ENCODE measurements around the gene STAC3.

The STAC3 gene

DNA sequence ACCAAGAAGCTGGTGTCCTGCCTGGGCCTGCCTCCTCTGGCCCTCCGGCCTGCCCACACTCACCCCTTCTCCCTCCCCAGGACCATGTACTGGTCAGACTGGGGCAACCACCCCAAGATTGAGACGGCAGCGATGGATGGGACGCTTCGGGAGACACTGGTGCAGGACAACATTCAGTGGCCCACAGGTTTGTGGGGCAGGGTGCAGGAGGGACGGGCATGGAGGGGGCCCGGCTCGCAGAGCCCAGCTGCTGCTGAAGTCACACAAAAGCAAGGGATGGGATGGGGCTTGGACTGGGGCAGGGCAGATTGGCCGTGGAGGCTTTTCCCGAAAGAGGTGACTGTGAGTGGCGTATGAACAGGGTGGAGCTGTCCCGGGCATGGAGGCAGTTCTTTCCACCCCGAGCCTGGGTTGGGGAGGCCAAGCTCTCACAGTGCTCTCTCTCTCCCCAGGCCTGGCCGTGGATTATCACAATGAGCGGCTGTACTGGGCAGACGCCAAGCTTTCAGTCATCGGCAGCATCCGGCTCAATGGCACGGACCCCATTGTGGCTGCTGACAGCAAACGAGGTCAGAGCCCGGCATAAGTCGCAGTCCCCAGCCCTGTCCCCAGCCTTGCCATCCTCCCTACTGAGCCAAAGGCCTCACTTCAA, 42.2 kb downstream of the STAC3 start:
- H3K9me3 ChIP-seq (ENCODE audit: control insufficient read depth, insufficient read depth, low read length), result no peaks in the 10 kb centered on the region
- H3K9ac ChIP-seq (ENCODE audit: low read depth, low read length), result no peak overlapping the region
- peaks cover 5% of the 10 kb centered on the region for H3K4me1 ChIP-seq (ENCODE audit: insufficient read depth, low read length)
- H3K36me3 ChIP-seq (ENCODE audit: insufficient read depth, low read length), result peaks cover 6% of the 10 kb centered on the region

DNA sequence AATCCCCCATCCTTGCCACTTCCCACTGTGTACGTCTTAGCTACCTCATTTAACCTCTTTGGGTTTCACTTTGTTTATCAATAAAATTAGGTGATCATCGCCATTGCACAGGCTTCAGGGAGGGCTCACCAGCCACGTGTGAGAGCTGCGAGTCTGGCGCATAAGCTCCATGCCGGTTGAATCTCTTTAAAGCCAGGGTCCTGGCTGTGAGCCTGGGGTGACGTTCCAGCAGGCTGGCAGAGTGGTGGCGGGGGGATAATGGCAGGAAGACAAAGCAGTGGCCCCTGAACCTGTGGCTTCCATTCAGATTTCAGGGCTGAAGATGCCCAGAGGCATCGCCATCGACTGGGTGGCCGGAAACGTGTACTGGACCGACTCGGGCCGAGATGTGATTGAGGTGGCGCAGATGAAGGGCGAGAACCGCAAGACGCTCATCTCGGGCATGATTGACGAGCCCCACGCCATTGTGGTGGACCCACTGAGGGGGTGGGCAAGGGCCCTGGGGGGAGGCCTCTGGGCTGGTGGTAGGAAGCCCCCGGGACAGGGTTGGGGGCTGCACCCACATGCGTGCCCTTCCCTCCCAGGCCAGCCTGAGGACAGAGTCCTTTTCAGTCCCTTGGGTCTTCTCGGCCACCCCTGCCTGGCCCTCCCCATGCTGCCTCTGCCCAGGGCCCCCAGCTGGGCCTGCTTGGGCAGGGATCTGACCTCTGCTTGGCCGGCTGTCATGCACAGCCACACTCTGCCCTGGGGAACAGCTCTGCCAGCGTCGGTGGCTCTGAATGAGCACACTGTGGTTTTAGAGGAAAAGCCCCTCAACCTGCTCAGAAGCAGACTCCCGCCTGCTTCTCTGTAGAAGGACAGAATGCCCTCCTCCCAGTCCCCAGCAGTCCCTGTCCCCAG, 43.0 kb downstream of the STAC3 start:
- Histone ChIP-seq H3K9ac (ENCODE audit: low read depth, low read length) (no peak overlapping the region), H3K36me3 (ENCODE audit: insufficient read depth, low read length) (peaks cover 6% of the 10 kb centered on the region), H3K4me1 (ENCODE audit: insufficient read depth, low read length) (no peaks in the 10 kb centered on the region), H3K9me3 (ENCODE audit: control insufficient read depth, insufficient read depth, low read length) (no peaks in the 10 kb centered on the region)

DNA sequence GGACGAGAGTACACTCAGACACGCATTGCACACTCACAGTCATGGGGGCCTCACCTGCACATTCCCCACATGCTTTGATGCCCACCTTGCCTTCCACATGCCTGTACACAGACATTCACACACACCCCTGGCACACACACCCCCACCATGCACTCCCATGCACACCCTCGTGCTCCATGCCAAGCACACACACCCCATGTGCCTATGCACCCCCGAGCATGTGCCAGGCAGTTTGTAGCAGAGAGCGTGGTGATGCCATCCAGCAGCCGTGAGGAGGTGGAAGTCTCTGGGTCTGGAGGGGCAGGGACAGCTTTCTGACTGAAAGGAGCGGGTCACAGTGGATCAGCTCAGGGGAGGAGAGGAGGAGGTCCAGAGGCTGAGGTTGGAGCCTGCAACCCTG, 45.1 kb downstream of the STAC3 start:
- Histone ChIP-seq H3K4me1 (ENCODE audit: insufficient read depth, low read length) (no peaks in the 10 kb centered on the region), H3K36me3 (ENCODE audit: insufficient read depth, low read length) (peaks cover 10% of the 10 kb centered on the region), H3K9ac (ENCODE audit: low read depth, low read length) (no peak overlapping the region), H3K9me3 (ENCODE audit: control insufficient read depth, insufficient read depth, low read length) (no peaks in the 10 kb centered on the region)

DNA sequence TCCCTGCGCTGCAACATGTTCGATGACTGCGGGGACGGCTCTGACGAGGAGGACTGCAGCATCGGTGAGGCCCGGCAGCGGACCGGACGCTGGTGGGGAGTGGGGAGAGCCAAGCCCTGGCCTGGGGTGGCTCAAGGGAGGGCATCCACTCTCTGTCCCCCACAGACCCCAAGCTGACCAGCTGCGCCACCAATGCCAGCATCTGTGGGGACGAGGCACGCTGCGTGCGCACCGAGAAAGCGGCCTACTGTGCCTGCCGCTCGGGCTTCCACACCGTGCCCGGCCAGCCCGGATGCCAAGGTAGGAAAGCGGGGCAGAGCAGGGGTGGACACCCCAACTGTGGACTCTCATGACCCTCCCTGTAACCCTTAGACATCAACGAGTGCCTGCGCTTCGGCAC, 45.8 kb downstream of the STAC3 start:
- Histone ChIP-seq H3K9me3 (ENCODE audit: control insufficient read depth, insufficient read depth, low read length) (no peaks in the 10 kb centered on the region), H3K4me1 (ENCODE audit: insufficient read depth, low read length) (no peaks in the 10 kb centered on the region), H3K9ac (ENCODE audit: low read depth, low read length) (no peak overlapping the region), H3K36me3 (ENCODE audit: insufficient read depth, low read length) (peaks cover 11% of the 10 kb centered on the region)

DNA sequence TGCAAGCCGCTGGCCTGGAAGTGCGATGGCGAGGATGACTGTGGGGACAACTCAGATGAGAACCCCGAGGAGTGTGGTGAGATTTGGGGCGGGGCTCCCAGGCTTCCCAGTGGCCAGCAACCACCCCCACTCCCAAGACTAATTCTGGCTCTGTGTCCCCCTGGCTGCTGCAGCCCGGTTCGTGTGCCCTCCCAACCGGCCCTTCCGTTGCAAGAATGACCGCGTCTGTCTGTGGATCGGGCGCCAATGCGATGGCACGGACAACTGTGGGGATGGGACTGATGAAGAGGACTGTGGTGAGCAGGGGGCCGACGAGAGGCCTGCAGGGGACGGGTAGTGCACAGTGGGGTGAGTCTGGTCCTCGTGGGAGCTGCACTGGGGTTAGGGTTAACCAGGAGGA, 46.5 kb downstream of the STAC3 start:
- Histone ChIP-seq H3K4me1 (ENCODE audit: insufficient read depth, low read length) (no peaks in the 10 kb centered on the region), H3K9me3 (ENCODE audit: control insufficient read depth, insufficient read depth, low read length) (no peaks in the 10 kb centered on the region), H3K9ac (ENCODE audit: low read depth, low read length) (no peak overlapping the region), H3K36me3 (ENCODE audit: insufficient read depth, low read length) (peaks cover 11% of the 10 kb centered on the region)

DNA sequence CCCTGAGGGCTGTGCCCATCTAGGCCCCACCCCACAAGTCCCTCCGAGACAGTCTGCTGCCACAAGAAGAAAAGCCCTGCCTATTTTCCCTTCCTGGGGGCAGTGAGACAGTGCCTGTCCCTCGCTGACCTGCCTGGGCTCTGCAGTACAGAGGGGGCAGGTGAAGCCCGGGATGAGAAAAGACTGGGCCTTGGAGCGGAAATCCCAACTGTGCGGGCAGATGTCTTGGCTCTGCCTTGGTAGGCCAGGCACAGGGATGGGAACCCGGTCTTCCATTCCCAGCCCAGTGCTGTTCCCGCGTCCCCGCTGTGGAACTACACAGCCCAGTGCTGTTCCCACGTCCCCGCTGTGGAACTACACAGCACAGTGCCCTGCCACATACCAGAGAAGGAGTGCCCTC, 47.2 kb downstream of the STAC3 start:
- peaks cover 11% of the 10 kb centered on the region for H3K36me3 ChIP-seq (ENCODE audit: insufficient read depth, low read length)
- H3K9ac ChIP-seq (ENCODE audit: low read depth, low read length), result no peak overlapping the region
- H3K4me1 ChIP-seq (ENCODE audit: insufficient read depth, low read length), result no peaks in the 10 kb centered on the region
- H3K9me3 ChIP-seq (ENCODE audit: control insufficient read depth, insufficient read depth, low read length), result no peaks in the 10 kb centered on the region

DNA sequence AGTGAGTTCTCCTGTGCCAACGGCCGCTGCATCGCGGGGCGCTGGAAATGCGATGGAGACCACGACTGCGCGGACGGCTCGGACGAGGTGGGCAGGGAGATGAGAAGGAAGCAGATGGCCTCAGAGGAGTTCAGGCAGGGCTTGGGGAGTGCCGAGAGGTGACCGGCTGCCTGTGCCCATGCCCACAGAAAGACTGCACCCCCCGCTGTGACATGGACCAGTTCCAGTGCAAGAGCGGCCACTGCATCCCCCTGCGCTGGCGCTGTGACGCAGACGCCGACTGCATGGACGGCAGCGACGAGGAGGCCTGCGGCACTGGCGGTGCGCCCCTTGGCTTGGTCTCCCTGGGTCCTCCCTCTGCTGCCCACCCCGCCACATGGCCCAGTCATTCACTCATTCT, 47.8 kb downstream of the STAC3 start:
- no peaks in the 10 kb centered on the region for H3K4me1 ChIP-seq (ENCODE audit: insufficient read depth, low read length)
- peaks cover 8% of the 10 kb centered on the region for H3K36me3 ChIP-seq (ENCODE audit: insufficient read depth, low read length)
- no peaks in the 10 kb centered on the region for H3K9me3 ChIP-seq (ENCODE audit: control insufficient read depth, insufficient read depth, low read length)
- no peak overlapping the region for H3K9ac ChIP-seq (ENCODE audit: low read depth, low read length)

DNA sequence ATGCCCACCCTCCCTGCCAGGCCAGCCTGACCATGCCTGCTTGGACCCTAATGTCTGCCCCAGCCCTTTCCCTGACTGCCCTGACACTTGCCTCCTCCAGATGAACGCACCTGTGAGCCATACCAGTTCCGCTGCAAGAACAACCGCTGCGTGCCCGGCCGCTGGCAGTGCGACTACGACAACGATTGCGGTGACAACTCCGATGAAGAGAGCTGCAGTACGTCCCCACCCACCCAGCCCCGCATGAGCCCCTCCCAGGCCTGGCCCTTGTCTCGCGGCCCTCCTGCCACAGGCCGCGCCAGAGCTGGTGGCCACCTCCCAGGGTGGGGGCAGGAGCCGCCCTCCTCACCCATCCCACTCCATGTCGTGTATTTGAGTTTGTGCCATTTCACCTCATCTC, 48.7 kb downstream of the STAC3 start:
- Histone ChIP-seq H3K36me3 (ENCODE audit: insufficient read depth, low read length) (peaks cover 8% of the 10 kb centered on the region), H3K9me3 (ENCODE audit: control insufficient read depth, insufficient read depth, low read length) (no peaks in the 10 kb centered on the region)

DNA sequence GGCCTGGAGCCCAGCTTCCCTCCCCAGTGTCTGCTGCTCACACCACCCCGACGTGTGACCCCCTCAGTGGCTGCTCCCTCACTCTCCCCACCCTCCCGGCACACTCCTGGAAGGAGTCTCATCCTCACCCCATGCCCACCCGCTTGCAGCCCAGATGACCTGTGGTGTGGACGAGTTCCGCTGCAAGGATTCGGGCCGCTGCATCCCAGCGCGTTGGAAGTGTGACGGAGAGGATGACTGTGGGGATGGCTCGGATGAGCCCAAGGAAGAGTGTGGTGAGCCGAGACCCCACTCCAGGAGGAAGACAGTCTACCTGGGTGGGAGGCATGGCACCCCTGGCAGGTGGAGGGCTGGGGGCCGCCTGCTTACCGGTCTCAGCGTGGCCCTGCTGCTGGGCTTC, 49.4 kb downstream of the STAC3 start:
- no peak overlapping the region for H3K9ac ChIP-seq (ENCODE audit: low read depth, low read length)
- H3K9me3 ChIP-seq (ENCODE audit: control insufficient read depth, insufficient read depth, low read length), result no peaks in the 10 kb centered on the region
- H3K4me1 ChIP-seq (ENCODE audit: insufficient read depth, low read length), result no peaks in the 10 kb centered on the region
- H3K36me3 ChIP-seq (ENCODE audit: insufficient read depth, low read length), result peaks cover 8% of the 10 kb centered on the region

More for the DNA sequence above, 48.7 kb downstream of the STAC3 start:
- Histone ChIP-seq H3K4me1 (ENCODE audit: insufficient read depth, low read length) (no peaks in the 10 kb centered on the region), H3K9ac (ENCODE audit: low read depth, low read length) (no peak overlapping the region)

DNA sequence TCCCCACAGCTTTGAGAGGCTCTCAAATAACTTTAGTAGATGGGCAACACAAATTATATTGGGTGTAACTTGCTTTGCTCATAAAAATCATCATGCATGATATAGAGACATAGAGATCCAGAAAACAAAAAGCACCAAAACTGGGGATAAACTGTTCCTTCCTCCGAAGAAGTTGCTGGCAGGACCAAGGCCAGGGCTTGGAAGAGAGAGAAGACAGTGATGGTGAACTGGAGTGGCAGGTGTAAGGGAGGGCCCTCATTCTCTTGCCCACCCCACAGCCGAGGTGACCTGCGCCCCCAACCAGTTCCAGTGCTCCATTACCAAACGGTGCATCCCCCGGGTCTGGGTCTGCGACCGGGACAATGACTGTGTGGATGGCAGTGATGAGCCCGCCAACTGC, 49.8 kb downstream of the STAC3 start:
- no peak overlapping the region for H3K9ac ChIP-seq (ENCODE audit: low read depth, low read length)
- H3K4me1 ChIP-seq (ENCODE audit: insufficient read depth, low read length), result no peaks in the 10 kb centered on the region
- H3K9me3 ChIP-seq (ENCODE audit: control insufficient read depth, insufficient read depth, low read length), result no peaks in the 10 kb centered on the region
- peaks cover 8% of the 10 kb centered on the region for H3K36me3 ChIP-seq (ENCODE audit: insufficient read depth, low read length)

DNA sequence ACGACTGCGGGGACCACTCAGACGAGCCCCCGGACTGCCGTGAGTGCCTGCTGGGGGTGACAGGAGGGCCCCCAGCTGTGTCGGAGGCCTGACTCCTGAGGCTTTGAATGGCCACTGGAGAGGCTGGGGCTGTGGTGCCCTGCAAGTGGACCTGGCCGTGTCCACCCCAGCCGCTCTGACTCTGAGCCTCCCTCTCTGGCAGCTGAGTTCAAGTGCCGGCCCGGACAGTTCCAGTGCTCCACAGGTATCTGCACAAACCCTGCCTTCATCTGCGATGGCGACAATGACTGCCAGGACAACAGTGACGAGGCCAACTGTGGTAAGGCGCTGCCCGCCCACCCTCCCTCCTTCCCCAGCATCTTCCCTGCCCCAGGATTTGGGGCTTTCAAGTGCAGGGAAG, 50.5 kb downstream of the STAC3 start:
- H3K9me3 ChIP-seq (ENCODE audit: control insufficient read depth, insufficient read depth, low read length), result no peaks in the 10 kb centered on the region
- no peaks in the 10 kb centered on the region for H3K4me1 ChIP-seq (ENCODE audit: insufficient read depth, low read length)
- peaks cover 8% of the 10 kb centered on the region for H3K36me3 ChIP-seq (ENCODE audit: insufficient read depth, low read length)
- no peak overlapping the region for H3K9ac ChIP-seq (ENCODE audit: low read depth, low read length)

DNA sequence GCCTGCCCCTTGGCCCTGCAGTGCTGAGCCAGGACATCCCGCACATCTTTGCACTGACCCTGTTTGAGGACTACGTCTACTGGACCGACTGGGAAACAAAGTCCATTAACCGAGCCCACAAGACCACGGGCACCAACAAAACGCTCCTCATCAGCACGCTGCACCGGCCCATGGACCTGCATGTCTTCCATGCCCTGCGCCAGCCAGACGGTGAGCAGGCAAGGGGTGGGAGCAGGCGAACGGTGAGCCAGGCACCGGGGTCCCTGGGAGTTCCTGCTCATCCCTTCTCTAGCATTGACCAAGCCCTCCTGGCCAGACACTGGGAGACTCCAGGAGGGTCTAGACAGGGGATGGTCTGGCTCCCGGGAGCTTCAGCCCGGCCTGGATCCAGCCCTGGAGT, 51.8 kb downstream of the STAC3 start:
- peaks cover 17% of the 10 kb centered on the region for H3K36me3 ChIP-seq (ENCODE audit: insufficient read depth, low read length)
- H3K9me3 ChIP-seq (ENCODE audit: control insufficient read depth, insufficient read depth, low read length), result no peaks in the 10 kb centered on the region
- no peaks in the 10 kb centered on the region for H3K4me1 ChIP-seq (ENCODE audit: insufficient read depth, low read length)

DNA sequence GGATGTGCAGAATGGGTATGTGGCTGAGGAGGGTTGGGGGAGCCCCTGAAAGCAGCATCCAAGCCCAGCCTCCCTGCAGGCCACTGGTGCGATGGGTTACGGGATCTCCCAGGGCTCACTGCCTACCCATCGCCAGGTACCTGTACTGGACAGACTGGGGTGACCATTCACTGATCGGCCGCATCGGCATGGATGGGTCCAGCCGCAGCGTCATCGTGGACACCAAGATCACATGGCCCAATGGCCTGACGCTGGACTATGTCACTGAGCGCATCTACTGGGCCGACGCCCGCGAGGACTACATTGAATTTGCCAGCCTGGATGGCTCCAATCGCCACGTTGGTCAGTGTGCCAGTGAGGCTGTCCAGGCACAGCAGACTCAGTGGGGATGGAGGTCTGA, 52.7 kb downstream of the STAC3 start:
- Histone ChIP-seq H3K9ac (ENCODE audit: low read depth, low read length) (no peak overlapping the region), H3K9me3 (ENCODE audit: control insufficient read depth, insufficient read depth, low read length) (no peaks in the 10 kb centered on the region), H3K36me3 (ENCODE audit: insufficient read depth, low read length) (peaks cover 17% of the 10 kb centered on the region; the same call in 1 of the 2 replicates), H3K4me1 (ENCODE audit: insufficient read depth, low read length) (no peaks in the 10 kb centered on the region)

More for the DNA sequence above, 51.8 kb downstream of the STAC3 start:
- no peak overlapping the region for H3K9ac ChIP-seq (ENCODE audit: low read depth, low read length)

DNA sequence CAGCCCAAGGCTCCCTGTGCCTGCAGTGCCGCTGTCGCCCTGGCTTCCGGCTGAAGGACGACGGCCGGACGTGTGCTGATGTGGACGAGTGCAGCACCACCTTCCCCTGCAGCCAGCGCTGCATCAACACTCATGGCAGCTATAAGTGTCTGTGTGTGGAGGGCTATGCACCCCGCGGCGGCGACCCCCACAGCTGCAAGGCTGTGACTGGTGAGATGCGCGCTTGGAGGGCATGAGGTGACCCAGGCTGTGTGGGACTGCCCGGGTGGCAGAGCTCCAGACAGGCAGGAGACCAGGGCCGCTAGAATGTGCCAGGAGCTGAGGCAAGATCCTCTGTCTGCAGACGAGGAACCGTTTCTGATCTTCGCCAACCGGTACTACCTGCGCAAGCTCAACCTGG, 54.0 kb downstream of the STAC3 start:
- peaks cover 28% of the 10 kb centered on the region for H3K36me3 ChIP-seq (ENCODE audit: insufficient read depth, low read length)
- H3K9ac ChIP-seq (ENCODE audit: low read depth, low read length), result no peak overlapping the region
- no peaks in the 10 kb centered on the region for H3K9me3 ChIP-seq (ENCODE audit: control insufficient read depth, insufficient read depth, low read length)
- H3K4me1 ChIP-seq (ENCODE audit: insufficient read depth, low read length), result no peaks in the 10 kb centered on the region

DNA sequence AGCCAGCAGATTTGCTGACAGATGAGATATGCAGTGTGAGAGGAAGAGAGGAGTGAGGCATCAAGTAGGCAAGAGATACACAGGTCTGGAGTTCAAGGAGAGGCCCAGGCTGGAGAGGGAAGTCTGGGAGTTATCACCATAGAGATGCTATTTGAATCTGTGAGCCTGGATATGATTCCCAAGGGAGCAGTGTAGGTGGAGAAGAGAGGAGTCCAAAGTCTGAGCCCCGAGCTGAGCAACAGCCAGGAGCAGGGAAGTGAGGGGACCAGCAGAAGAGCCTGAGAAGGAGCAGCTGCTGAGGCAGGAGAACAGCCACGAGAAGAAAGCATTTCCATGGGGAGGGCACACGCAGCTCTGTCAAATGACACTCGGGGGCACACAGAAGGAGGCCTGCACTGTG, 54.5 kb downstream of the STAC3 start:
- Histone ChIP-seq H3K9me3 (ENCODE audit: control insufficient read depth, insufficient read depth, low read length) (no peaks in the 10 kb centered on the region), H3K36me3 (ENCODE audit: insufficient read depth, low read length) (peaks cover 31% of the 10 kb centered on the region), H3K9ac (ENCODE audit: low read depth, low read length) (no peak overlapping the region), H3K4me1 (ENCODE audit: insufficient read depth, low read length) (no peaks in the 10 kb centered on the region)

All from ES-I3 (cell line).